MM.1S (cell line): ENCODE results near the gene ZNF723.
"Not testable (repeated sequence)": the region's sequence is repeated elsewhere in the genome, so short reads cannot be mapped to it uniquely, and the experiment has no call there.

Experiments used
- DNase-seq: peaks from one replicate; pipeline ENCODE4 v3.0.0-alpha.2; 2015
- H2AFZ ChIP-seq: fragments of 300-600 bp; sonication (generic); 2 replicates; pipeline ENCODE4 v1.6.0; 2016; ENCODE audit warnings: antibody characterized with exemption, low read length
- H3F3A ChIP-seq: fragments of 300-600 bp; sonication (generic); 2 replicates; pipeline ENCODE4 v1.6.1; 2016; ENCODE audit warnings: mild to moderate bottlenecking, antibody characterized with exemption, low read length, moderate library complexity, mixed read lengths; ENCODE audit not compliant: insufficient read depth
- H3K27ac ChIP-seq: fragments of 300-600 bp; sonication (generic); 2 replicates; pipeline ENCODE4 v1.5.1; 2016; ENCODE audit warnings: mild to moderate bottlenecking, low read length
- H3K27me3 ChIP-seq: fragments of 300-600 bp; sonication (generic); replicated peaks from 2 replicates; pipeline ENCODE4 v1.6.0; 2016; ENCODE audit warnings: low read length; ENCODE audit not compliant: insufficient read depth
- H3K36me3 ChIP-seq: fragments of 300-600 bp; sonication (generic); replicated peaks from 2 replicates; pipeline ENCODE4 v1.6.1; 2016; ENCODE audit warnings: mild to moderate bottlenecking, low read length, mixed read lengths; ENCODE audit not compliant: insufficient read depth
- H3K4me1 ChIP-seq: fragments of 300-600 bp; sonication (generic); 2 replicates; pipeline ENCODE4 v1.6.1; 2016; ENCODE audit warnings: low read length, mixed read lengths
- H3K4me2 ChIP-seq: fragments of 300-600 bp; sonication (generic); 2 replicates; pipeline ENCODE4 v1.6.0; 2016; ENCODE audit warnings: low read depth, low read length
- H3K4me3 ChIP-seq: fragments of 300-600 bp; sonication (generic); 2 replicates; pipeline ENCODE4 v1.5.1; 2016; ENCODE audit warnings: low read length, mixed read lengths
- H3K79me2 ChIP-seq: fragments of 300-600 bp; sonication (generic); 2 replicates; pipeline ENCODE4 v1.6.1; 2016; ENCODE audit warnings: mixed run types, low read length, mixed read lengths
- H3K9ac ChIP-seq: fragments of 300-600 bp; sonication (generic); 2 replicates; pipeline ENCODE4 v1.6.1; 2016; ENCODE audit warnings: low read length, mixed read lengths
- H3K9me2 ChIP-seq: fragments of 300-600 bp; sonication (generic); replicated peaks from 2 replicates; pipeline ENCODE4 v1.6.1; 2016; ENCODE audit warnings: mild to moderate bottlenecking, low read length, mixed read lengths; ENCODE audit not compliant: insufficient read depth
- H3K9me3 ChIP-seq: fragments of 300-600 bp; sonication (generic); replicated peaks from 2 replicates; pipeline ENCODE4 v1.6.1; 2016; ENCODE audit warnings: mild to moderate bottlenecking, low read length, mixed read lengths; ENCODE audit not compliant: insufficient read depth
- H4K20me1 ChIP-seq: fragments of 300-600 bp; sonication (generic); 2 replicates; pipeline ENCODE4 v1.6.1; 2016; ENCODE audit warnings: mild to moderate bottlenecking, low read length, moderate library complexity, mixed read lengths; ENCODE audit not compliant: insufficient read depth
- CTCF ChIP-seq: fragments of 300-600 bp; sonication (generic); IDR thresholded peaks from 2 replicates; pipeline ENCODE4 v1.5.1; 2016; ENCODE audit warnings: antibody characterized with exemption, low read length, mixed read lengths
- EZH2 ChIP-seq: fragments of 300-600 bp; sonication (generic); optimal IDR thresholded peaks from 2 replicates; pipeline ENCODE3; 2017; ENCODE audit warnings: low read depth, mild to moderate bottlenecking, antibody characterized with exemption, low read length, mixed read lengths
- EZH2phosphoT487 ChIP-seq: fragments of 300-600 bp; sonication (generic); IDR thresholded peaks from 2 replicates; pipeline ENCODE4 v1.6.1; 2018; ENCODE audit warnings: antibody characterized with exemption, low read length

ZNF723 gene

GRCh38 chr19:22831211-22831610, 880 bp upstream of the ZNF723 start:
- no peak overlapping the region for H2AFZ ChIP-seq
- H3K4me1 ChIP-seq: no peaks in the 10 kb centered on the region
- no peak for DNase-seq
- H3K27ac ChIP-seq: no peak overlapping the region
- no peaks in the 10 kb centered on the region for H4K20me1 ChIP-seq
- no peaks in the 10 kb centered on the region for H3K79me2 ChIP-seq
- no peaks in the 10 kb centered on the region for H3K27me3 ChIP-seq
- H3K9ac ChIP-seq: no peak overlapping the region
- no peaks in the 10 kb centered on the region for H3K9me2 ChIP-seq
- no peaks in the 10 kb centered on the region for H3F3A ChIP-seq
- H3K36me3 ChIP-seq: no peaks in the 10 kb centered on the region
- H3K4me2 ChIP-seq: no peak overlapping the region
- no peaks in the 10 kb centered on the region for H3K9me3 ChIP-seq
- H3K4me3 ChIP-seq: no peak overlapping the region
- TF ChIP-seq EZH2phosphoT487 (no peak), CTCF (no peak), EZH2 (no peak)

- not testable (repeated sequence) for H3F3A ChIP-seq, H3K9me2 ChIP-seq, H3K9me3 ChIP-seq, DNase-seq, H3K27ac ChIP-seq, H3K79me2 ChIP-seq, H3K9ac ChIP-seq, H3K4me3 ChIP-seq, H3K4me1 ChIP-seq, H2AFZ ChIP-seq, H3K4me2 ChIP-seq, H3K36me3 ChIP-seq, H4K20me1 ChIP-seq, H3K27me3 ChIP-seq
Observed at GRCh38 chr19:22857713-22858320, 25.7 kb downstream of the ZNF723 start.

GRCh38 chr19:22882797-22883196, 50.7 kb downstream of the ZNF723 start:
- Histone ChIP-seq H3K9me2 (no peaks in the 10 kb centered on the region), H3K27me3 (no peaks in the 10 kb centered on the region), H2AFZ (no peak overlapping the region), H3K9ac (no peak overlapping the region), H3F3A (no peaks in the 10 kb centered on the region), H3K9me3 (no peaks in the 10 kb centered on the region), H3K4me3 (no peak overlapping the region), H3K79me2 (no peaks in the 10 kb centered on the region), H3K36me3 (no peaks in the 10 kb centered on the region), H3K27ac (no peak overlapping the region), H3K4me2 (no peak overlapping the region), H3K4me1 (no peaks in the 10 kb centered on the region), H4K20me1 (no peaks in the 10 kb centered on the region)
- no peak for TF ChIP-seq EZH2phosphoT487
- peak; percentile 31 for TF ChIP-seq CTCF
- DNase-seq: peak; percentile 17

GRCh38 chr19:22893855-22894270, 61.8 kb downstream of the ZNF723 start:
- Histone ChIP-seq H3K9me3 (no peaks in the 10 kb centered on the region), H3F3A (no peaks in the 10 kb centered on the region), H3K9me2 (no peaks in the 10 kb centered on the region), H4K20me1 (no peaks in the 10 kb centered on the region), H3K9ac (no peak overlapping the region), H3K4me1 (no peaks in the 10 kb centered on the region), H3K27ac (no peak overlapping the region), H3K4me3 (no peak overlapping the region), H2AFZ (no peak overlapping the region), H3K79me2 (no peaks in the 10 kb centered on the region), H3K36me3 (no peaks in the 10 kb centered on the region), H3K4me2 (no peak overlapping the region), H3K27me3 (no peaks in the 10 kb centered on the region)
- TF ChIP-seq EZH2 (no peak), EZH2phosphoT487 (no peak)
- no peak for DNase-seq
